Glutamatergic neuron (in vitro differentiated cells): ENCODE measurements around the gene TMPRSS3. TPM values are rescaled to one million over a fixed set of nuclear protein-coding genes. Genes with fewer than 3 reads are reported as not detected.

Source experiments
- DNase-seq: peaks from one replicate; pipeline ENCODE4 v3.0.0; 2022
- H3K27ac Mint-ChIP-seq: one replicate; pipeline ENCODE4 v1.8.0; 2020; ENCODE audit warnings: mild to moderate bottlenecking, mixed read lengths, inconsistent platforms; ENCODE audit not compliant: unreplicated experiment
- H3K27me3 Mint-ChIP-seq: one replicate; pipeline ENCODE4 v1.8.0; 2020; ENCODE audit warnings: mild to moderate bottlenecking, moderate library complexity, mixed read lengths, inconsistent platforms; ENCODE audit not compliant: unreplicated experiment
- H3K36me3 Mint-ChIP-seq: one replicate; pipeline ENCODE4 v1.8.0; 2020; ENCODE audit warnings: mild to moderate bottlenecking, mixed read lengths, inconsistent platforms; ENCODE audit not compliant: unreplicated experiment
- H3K4me1 Mint-ChIP-seq: one replicate; pipeline ENCODE4 v1.8.0; 2020; ENCODE audit warnings: mild to moderate bottlenecking, low read depth, mixed read lengths, inconsistent platforms; ENCODE audit not compliant: unreplicated experiment
- H3K4me3 Mint-ChIP-seq: one replicate; pipeline ENCODE4 v1.8.0; 2020; ENCODE audit warnings: mild to moderate bottlenecking, mixed read lengths, inconsistent platforms; ENCODE audit not compliant: unreplicated experiment
- H3K9me3 Mint-ChIP-seq: one replicate; pipeline ENCODE4 v1.8.0; 2020; ENCODE audit warnings: mild to moderate bottlenecking, moderate library complexity, mixed read lengths, inconsistent platforms; ENCODE audit not compliant: unreplicated experiment
- CTCF ChIP-seq: fragments of 200-600 bp; sonication (generic); IDR thresholded peaks from one replicate; pipeline ENCODE4 v1.5.0; 2021; ENCODE audit not compliant: partially characterized antibody, unreplicated experiment
- total RNA-seq: library from RNA; stranded (reverse); fragmentation: NEBNext Ultra II Directional; extraction: Animal tissue kit (Norgen Biotek cat#: 25700); gene quantifications from one replicate; pipeline ENCODE4 v1.2.1, GENCODE V29; 2021; ENCODE audit not compliant: unreplicated experiment

The TMPRSS3 gene
- total RNA-seq, 1 donor from 2014 or later, result 0.71 TPM

DNA sequence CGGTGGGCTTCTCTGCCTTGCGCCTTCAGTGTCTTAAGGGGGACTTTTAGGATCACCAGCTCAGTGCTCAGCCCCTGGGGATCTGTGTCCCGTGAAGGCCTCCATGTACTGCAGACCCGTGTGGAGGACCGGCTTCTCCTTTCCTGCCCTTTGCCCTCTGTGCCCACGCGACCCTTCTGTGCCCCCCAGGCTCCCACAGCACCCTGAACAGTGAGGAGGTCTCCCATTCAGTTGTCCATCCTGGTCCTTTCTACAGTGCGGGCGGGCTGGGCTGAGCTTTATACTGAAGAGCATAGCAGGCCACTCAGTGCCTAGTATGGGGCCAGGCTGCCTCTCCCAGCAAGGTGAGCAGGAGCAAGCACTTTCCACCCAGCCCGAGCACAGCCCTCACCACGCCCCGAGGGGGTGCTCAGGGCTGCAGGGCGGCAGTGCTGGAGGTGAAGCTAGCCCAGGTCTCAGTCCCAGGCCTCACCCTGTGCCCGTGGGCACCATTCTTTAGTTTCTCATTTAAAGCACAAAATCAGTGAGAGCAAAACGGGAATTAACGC, 21.9 kb downstream of the TMPRSS3 start:
- Mint-ChIP-seq H3K9me3 (peaks cover 3% of the 10 kb centered on the region), H3K27ac (no peak overlapping the region), H3K4me1 (peaks cover 3% of the 10 kb centered on the region), H3K36me3 (peaks cover 3% of the 10 kb centered on the region), H3K4me3 (no peak overlapping the region), H3K27me3 (peaks cover 6% of the 10 kb centered on the region)
- TF ChIP-seq CTCF, result no peak
- DNase-seq, result peak; percentile 10

DNA sequence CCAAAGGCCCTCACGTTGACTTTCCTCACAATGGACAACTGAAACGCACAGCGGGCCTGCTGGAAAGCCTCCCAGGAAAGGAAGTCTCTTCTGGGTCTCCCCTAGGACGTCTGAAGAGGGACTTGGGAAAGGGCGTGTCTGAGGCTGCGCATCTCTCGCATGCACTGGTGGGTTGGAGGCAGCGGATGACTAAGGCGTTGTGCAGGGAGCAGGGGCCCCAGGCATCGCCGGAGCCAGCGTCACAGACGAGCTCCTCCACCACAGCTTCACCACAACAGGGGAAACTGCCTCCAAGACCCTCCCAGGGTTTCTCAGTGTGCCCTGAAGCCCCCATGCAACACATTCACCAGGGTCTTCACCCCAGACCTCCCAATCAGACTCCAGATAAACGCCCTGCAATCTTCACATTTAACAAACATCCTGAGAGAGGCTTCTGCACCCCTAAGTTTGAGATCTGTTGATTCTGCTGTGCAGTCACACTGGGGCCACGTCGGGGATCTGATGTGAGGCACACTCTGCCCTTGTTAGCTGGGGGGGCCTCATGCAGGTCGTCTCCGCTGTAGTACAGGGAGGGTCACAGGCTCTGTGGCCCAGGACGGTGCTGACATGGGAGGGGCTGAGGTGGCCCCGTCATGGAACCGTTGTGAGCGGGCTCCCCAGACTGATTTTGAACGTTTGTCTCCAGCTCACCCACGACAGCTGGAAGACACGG, 22.5 kb downstream of the TMPRSS3 start:
- H3K9me3 Mint-ChIP-seq, result peaks cover 2% of the 10 kb centered on the region
- H3K27me3 Mint-ChIP-seq, result peaks cover 6% of the 10 kb centered on the region

DNA sequence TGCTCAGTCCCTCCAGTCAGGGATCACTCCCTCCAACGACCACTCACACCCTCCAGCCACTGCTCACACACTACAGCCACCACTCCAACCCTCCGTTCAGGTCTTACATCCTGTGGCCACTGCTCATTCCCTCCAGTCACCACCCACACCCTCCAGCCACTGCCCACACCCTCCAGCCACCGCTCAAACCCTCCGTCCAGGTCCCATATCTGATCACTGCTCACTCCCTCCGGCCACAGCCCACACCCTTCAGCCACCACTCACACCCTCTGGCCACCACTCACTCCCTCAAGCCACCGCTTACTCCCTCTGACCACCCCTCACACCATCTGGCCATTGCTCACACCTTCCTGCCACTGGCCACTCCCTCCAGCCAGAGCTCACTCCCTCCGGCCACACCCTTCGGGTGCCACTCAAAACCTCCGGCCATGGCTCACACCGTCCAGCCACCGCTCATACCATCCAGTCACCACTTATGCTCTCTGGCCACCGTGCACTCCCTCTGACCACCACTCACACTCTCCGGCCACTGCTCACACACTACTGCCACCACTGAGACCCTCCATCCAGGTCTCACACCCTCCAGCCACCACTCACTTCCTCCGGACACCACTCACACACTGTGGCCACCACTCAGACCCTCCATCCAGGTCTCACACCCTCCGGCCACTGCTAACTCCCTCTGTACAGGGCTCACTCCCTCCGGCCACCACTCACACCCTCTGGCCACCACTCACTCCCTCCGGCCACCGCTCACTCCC, 24.8 kb downstream of the TMPRSS3 start:
- Mint-ChIP-seq H3K4me1 (peaks cover 5% of the 10 kb centered on the region), H3K27ac (no peak overlapping the region), H3K27me3 (peaks cover 3% of the 10 kb centered on the region), H3K9me3 (peaks cover 4% of the 10 kb centered on the region), H3K36me3 (no peaks in the 10 kb centered on the region), H3K4me3 (no peak overlapping the region)
- no peak for TF ChIP-seq CTCF
- peak; percentile 4 for DNase-seq

More for the DNA sequence above, 22.5 kb downstream of the TMPRSS3 start:
- Mint-ChIP-seq H3K27ac (no peak overlapping the region), H3K4me1 (peaks cover 3% of the 10 kb centered on the region), H3K36me3 (peaks cover 3% of the 10 kb centered on the region), H3K4me3 (no peak overlapping the region)
- DNase-seq, result peak; percentile 6
- TF ChIP-seq CTCF, result no peak

DNA sequence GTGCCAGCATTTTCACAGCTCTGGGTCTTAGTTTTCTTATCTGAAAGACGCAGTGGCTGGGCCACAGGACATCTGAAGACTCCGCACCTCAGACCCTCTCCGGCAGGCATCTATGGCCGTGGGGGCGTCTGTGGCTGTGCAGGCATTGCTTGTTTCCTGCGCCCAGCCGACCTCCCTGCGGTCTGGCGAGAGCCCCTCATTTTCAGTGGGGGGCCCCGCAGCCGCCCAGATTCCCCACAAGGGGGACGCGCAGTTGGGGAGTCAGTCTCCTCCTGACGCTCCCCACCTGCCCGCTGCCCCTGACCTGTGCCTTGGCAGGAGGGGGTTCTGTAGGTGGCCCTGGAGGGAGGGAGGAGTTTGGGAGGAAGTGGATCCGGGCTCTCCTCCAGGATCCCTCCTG, 26.0 kb downstream of the TMPRSS3 start:
- peak; percentile 11 for DNase-seq
- Mint-ChIP-seq H3K4me3 (no peak overlapping the region), H3K27me3 (peaks cover 3% of the 10 kb centered on the region), H3K27ac (no peak overlapping the region), H3K9me3 (peaks cover 4% of the 10 kb centered on the region), H3K4me1 (peaks cover 5% of the 10 kb centered on the region), H3K36me3 (no peaks in the 10 kb centered on the region)
- peak; percentile 20 for TF ChIP-seq CTCF
